Adrenal gland (tissue), 5 donors: ENCODE measurements around the gene HCN4.

ENCODE experiments used
- POLR2A ChIP-seq, 2 donors: fragments of 450-650 bp; IDR thresholded peaks; one replicate each; pipeline ENCODE4 v1.6.1; 2017; ENCODE audit warnings: antibody characterized with exemption in 2 of 2, mild to moderate bottlenecking in 2 of 2, moderate library complexity in 1 of 2
- TF ChIP-seq, protein P1 (sequence below), 6 experiments: fragments of 450-650 bp in 4 of 6; fragments of 200-600 bp in 2 of 6; sonication (generic) in 1 of 6; IDR thresholded peaks; 1 replicate in 5 of 6; 2 replicates in 1 of 6; pipeline versions ENCODE4 v1.5.1 to v1.8.0; 2016 to 2021; ENCODE audit warnings: antibody characterized with exemption in 6 of 6, mild to moderate bottlenecking in 2 of 6, moderate library complexity in 1 of 6
- donor health status: DM: no; HTN: no; CAD: no.

- TF ChIP-seq, protein P1, sequence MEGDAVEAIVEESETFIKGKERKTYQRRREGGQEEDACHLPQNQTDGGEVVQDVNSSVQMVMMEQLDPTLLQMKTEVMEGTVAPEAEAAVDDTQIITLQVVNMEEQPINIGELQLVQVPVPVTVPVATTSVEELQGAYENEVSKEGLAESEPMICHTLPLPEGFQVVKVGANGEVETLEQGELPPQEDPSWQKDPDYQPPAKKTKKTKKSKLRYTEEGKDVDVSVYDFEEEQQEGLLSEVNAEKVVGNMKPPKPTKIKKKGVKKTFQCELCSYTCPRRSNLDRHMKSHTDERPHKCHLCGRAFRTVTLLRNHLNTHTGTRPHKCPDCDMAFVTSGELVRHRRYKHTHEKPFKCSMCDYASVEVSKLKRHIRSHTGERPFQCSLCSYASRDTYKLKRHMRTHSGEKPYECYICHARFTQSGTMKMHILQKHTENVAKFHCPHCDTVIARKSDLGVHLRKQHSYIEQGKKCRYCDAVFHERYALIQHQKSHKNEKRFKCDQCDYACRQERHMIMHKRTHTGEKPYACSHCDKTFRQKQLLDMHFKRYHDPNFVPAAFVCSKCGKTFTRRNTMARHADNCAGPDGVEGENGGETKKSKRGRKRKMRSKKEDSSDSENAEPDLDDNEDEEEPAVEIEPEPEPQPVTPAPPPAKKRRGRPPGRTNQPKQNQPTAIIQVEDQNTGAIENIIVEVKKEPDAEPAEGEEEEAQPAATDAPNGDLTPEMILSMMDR (IDR thresholded peaks at IDR 0.05), result no peak
- no peak for TF ChIP-seq POLR2A (IDR thresholded peaks at IDR 0.05)
Measured at GRCh38 chr15:73336756-73337155, 32.0 kb downstream of the HCN4 start.
